Left kidney (tissue), 8 donors: ENCODE results near the gene CRCP. TPM values are rescaled to one million over a fixed set of nuclear protein-coding genes. Genes with fewer than 3 reads are reported as not detected.
"Not testable (repeated sequence)": the region's sequence is repeated elsewhere in the genome, so short reads cannot be mapped to it uniquely, and the experiment has no call there.

Experiments used
- DNase-seq: peaks from one replicate; pipeline ENCODE4 v3.0.0-alpha.2; 2013
- long read RNA-seq, 8 donors: transcript quantifications; one replicate each; lab custom pipeline, GENCODE V29; 2026
- polyA plus RNA-seq: library from polyadenylated mRNA; unstranded; fragments of 120-200 nt; gene quantifications from one replicate; pipeline ENCODE4 v1.2.1, GENCODE V29; 2013; ENCODE audit not compliant: insufficient read length

CRCP gene
- 34.0 TPM for polyA plus RNA-seq
- long read RNA-seq, donor 1, transcript CRCP-201 (5 exons, 1,393 nt): minor isoform, 5 of 20 reads
- long read RNA-seq, donor 1, transcript CRCP-203 (6 exons, 3,009 nt): major isoform, 11 of 20 reads
- long read RNA-seq, donor 1, partial matches to known transcripts: 0 of 20 reads
- long read RNA-seq, donor 1, other reads (novel, unspliced or antisense): 0 of 20 reads
- long read RNA-seq, donor 2, transcript CRCP-203 (6 exons, 3,009 nt): major isoform, 15 of 18 reads
- long read RNA-seq, donor 2, partial matches to known transcripts: 0 of 18 reads
- long read RNA-seq, donor 2, other reads (novel, unspliced or antisense): 0 of 18 reads
- long read RNA-seq, donor 3, transcript CRCP-203 (6 exons, 3,009 nt): major isoform, 15 of 20 reads
- long read RNA-seq, donor 3, partial matches to known transcripts: 0 of 20 reads
- long read RNA-seq, donor 3, other reads (novel, unspliced or antisense): 0 of 20 reads
- long read RNA-seq, donor 4, partial matches to known transcripts: 0 of 2 reads
- long read RNA-seq, donor 4, other reads (novel, unspliced or antisense): 0 of 2 reads
- long read RNA-seq, donor 5, transcript CRCP-203 (6 exons, 3,009 nt): major isoform, 15 of 18 reads
- long read RNA-seq, donor 5, partial matches to known transcripts: 0 of 18 reads
- long read RNA-seq, donor 5, other reads (novel, unspliced or antisense): 0 of 18 reads
- long read RNA-seq, donor 6, transcript CRCP-203 (6 exons, 3,009 nt): major isoform, 15 of 19 reads
- long read RNA-seq, donor 6, partial matches to known transcripts: 0 of 19 reads
- long read RNA-seq, donor 6, other reads (novel, unspliced or antisense): 0 of 19 reads
- long read RNA-seq, donor 7, transcript CRCP-203 (6 exons, 3,009 nt): major isoform, 23 of 26 reads
- long read RNA-seq, donor 7, partial matches to known transcripts: 0 of 26 reads
- long read RNA-seq, donor 7, other reads (novel, unspliced or antisense): 0 of 26 reads
- long read RNA-seq, donor 8, transcript CRCP-203 (6 exons, 3,009 nt): major isoform, 9 of 9 reads
- long read RNA-seq, donor 8, partial matches to known transcripts: 0 of 9 reads
- long read RNA-seq, donor 8, other reads (novel, unspliced or antisense): 0 of 9 reads

DNA sequence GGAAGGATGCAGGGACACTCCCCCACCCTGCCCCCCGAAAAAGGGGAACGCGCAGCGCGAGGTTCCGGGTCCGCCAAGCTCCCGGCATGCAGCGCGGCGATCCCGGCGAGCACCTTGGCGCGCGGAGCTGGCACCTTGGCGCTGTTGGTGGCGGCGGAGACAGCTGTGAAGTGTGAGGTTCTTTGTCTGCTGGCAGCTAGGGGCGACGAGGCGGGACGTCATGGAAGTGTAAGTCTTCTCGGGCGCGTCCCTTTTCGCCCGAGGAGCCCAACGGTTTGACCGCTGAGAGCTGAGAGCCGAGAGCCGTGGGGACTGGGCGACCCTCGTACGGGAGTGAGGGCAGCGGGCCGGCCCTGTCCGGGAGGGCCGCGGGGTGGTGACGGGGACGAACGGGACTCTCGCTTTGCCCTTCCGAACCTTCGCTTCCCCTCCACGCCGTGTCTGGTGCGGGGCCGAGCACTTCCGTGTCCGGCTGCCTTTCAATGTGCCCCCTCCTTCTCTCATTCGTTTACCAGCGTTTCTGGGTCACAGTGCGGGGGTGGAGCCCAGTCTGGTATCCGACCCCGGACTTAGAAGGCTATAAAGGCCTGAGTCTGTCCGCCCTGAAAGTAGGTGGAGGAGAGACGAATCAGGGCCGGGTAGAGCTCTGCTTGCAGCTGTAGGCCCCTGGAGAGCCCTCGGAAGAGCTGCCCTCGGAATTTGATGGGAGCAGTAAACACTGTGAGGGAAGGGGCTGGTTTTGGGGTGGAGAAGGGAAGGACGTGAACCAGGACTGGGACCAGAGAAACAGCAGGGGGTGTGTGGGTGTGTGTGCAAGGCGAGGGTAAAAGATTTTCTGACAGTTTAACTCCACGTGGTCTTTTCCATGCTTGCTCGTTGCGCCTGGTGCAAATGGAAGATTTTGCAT, at the start of gene CRCP:
CRCP (plus strand) TSS at position 105 of the 907 bp plus-strand sequence; CDS start at position 221, 116 bp downstream.
- DNase-seq: peak; percentile 76

DNA sequence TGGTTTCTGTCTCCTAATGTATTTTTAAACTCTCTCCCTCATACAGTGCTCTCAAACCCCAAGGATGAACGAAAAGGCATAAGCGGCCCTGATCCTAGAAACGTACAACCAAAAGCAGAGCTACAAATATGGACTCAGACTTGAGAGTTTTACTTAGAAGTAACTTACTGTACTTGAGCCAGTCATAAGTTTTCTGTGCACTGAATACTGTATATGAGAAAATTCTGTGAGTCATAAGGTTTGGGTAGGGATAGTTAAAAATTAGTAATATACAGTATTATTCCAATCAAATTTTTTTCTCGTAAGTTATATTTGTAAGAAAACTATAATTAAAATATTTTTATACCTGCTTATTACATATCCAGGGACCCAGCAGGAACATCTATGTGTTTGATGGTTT, 44.9 kb upstream of the CRCP start:
- DNase-seq: no peak

DNA sequence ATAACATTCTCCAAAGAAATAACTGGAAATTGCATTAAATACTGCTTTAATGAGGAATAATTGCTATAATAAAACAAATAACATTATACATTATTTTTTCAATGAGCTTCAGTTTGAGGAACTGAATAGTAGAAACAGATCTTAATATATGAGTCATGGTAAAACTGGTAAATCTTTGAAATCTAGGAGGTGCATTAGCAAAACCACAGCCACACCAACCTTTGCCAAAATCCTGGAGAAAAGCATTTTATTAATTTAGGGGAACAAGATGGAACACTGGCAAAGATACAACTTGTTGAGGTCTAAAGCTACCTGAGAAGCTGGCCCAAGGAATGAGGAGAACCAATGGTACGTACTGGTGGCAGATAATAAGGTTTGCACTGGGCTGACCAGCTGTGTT, 44.4 kb upstream of the CRCP start:
- no peak for DNase-seq

DNA sequence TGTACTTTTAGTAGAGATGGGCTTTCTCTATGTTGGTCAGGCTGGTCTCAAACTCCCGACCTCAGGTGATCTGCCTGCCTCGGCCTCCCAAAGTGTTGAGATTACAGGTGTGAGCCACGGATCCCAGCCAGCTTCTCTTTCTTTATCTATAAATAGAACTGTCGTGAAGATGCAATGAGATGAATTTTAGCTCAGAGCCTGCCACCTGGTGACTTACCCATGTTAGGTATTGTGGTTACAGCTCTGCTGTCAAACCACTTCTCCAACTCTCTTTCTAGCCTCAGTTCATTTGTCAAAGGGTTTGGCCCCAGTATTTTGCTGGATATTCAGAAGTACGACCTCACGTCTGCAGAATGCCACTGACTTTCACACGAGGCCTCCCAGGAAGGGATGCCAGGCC, 42.4 kb upstream of the CRCP start:
- not testable (repeated sequence) for DNase-seq

DNA sequence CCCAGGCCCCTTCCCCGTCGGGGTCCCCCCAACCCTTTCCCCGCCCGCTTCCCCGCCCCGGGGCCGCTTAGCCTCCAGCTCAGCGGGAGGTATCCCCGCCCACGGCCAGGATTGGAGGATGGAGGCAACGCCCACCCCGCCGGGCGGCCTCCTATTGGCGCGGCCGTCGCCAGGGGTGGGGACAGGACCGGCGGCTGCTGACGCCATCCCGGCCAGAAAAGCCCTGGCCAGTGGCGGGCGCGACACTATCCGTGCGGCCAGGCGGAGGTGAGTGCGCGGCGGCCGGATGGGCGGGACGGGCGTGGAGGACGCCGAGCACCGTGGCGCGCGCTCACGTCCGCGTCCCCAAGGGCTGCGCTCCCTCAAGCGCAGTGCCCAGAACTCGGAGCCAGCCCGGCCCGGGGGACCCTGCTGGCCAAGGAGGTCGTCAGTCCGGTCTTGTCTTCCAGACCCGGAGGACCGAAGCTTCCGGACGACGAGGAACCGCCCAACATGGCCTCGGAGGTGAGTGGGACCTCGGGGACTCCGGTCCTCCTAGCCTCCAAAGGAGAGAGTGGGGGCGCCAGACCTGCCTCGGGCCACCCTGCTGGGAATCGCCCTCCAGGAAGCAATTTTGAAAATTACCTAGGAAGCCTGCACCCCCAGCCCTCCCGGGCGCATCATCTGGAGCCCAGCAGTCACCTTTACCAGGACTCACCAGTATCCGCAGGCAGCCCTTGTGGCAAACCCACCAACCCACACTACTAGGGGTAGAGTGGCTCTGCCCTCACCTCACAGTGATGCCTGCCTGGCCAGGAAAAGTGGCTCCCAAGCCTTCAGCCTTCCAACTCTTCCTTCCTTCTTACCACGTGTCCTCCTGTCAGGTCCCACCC, 38.8 kb upstream of the CRCP start, which contains the start of gene ASL:
ASL (plus strand) TSS at position 230 of the 872 bp plus-strand sequence; CDS start at position 493, 263 bp downstream.
- peak; percentile 91 for DNase-seq

DNA sequence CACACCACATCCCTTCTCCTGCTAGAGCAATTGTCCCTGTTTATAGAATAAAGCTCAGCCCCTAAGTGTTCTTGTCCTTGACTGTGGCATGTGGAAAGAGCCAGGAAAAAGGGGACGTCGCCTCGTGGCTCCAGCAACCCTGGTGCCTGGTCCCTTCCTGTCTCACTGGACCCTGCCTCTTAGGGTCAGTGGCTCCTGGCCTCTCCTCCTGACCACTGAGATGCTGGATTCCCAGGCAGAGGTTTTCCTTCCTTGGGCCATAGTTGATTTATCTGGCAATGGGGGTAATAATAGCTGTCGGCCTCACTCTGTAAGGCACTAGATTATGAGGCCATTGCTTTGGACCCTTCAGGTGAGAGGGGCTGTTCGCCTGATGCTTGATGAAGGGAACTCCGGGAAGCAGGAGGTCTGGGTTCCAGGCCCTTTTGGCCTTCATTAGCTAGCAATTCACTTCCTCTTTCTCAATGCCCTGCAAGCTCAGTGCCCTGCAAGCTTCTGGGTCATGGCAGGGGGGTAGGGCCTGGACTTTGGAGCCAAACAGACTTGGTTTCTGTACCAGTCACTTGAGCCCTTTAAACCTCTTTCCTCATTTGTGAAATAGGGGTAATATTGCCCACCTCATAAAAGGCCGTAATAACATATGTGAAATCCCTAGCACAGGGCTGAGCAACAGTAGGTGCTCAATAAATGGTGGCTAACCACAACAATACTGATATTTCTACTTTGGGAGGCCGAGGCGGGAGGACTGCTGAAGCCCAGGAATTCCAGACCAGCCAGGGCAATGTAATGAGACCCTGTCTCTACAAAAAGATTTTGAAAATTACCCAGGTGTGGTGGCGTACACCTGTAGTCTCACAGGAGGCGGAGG, 38.0 kb upstream of the CRCP start:
- no peak for DNase-seq

DNA sequence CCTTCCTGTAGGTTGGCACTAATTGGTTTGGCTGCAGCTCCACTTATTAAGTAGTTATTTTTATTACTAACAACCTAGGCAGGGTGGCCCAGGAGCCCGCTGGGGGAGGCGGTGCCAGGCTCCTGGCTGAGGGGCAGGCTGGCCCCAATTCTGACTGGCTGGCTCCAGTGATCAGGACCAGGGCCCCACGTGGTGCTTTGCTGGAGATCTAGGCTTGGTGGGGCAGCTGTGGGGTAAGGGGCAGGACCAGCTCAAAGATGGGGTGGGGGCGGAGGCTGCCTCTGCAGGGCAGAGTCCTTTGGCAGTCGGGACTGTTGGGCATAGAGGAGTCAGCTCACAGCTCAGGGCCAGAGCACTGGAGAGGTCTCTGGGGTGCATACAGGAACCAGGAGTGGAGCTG, 36.6 kb upstream of the CRCP start:
- no peak for DNase-seq

DNA sequence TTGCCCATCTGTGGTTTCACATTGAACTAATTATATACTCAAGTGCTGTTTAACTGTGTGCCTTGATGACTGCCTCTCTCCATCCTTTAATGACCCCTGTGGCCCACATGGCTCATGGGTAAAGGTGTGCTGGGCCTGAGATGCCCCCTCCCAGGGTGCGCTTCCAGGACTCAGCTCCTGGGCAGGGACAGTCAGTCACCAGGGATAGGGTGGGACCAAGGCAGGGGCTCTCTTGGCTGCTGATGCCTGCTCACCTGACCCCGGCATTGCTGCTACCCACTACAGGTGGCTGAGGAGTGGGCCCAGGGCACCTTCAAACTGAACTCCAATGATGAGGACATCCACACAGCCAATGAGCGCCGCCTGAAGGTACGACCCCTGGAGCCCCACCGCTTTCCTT, 32.6 kb upstream of the CRCP start:
- no peak for DNase-seq

DNA sequence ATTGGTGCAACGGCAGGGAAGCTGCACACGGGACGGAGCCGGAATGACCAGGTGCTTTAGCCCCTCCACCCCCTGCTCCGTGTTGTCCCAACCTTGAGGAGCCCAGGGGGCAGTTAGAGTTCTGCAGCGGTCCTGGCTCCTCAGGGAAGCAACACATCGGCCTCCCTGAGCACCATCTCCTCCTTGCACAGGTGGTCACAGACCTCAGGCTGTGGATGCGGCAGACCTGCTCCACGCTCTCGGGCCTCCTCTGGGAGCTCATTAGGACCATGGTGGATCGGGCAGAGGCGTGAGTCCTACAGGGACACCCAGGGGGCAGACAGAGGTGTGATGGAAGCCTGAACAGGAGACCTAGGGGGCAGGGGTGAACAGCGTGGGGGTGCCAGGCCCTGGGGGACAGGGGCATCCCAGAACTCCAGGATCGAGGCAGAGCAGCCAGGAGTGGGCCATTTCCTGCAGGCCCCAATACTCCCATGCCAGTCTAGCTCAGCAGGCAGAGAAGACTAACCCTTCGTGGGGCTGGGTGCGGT, 31.7 kb upstream of the CRCP start:
- no peak for DNase-seq

DNA sequence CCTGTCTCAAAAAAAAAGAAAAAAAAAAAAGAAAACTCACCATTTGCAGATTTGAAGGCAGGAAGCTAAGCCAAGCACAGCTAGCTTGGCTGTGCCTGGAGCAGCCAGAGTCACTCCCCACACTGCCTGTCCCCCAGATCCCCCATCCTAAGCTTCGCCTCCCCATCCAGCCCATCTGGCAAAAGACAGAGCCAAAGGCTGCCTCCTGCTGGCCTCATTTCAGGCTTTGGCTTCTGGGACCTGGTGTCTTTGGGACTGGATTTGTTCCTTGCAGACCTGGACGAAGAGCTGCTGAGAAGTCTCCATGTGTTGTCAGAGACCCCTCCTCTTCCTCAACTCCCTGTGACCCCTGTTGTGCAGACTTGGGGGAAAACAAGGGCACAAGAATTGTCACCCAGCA, 31.0 kb upstream of the CRCP start:
- no peak for DNase-seq

DNA sequence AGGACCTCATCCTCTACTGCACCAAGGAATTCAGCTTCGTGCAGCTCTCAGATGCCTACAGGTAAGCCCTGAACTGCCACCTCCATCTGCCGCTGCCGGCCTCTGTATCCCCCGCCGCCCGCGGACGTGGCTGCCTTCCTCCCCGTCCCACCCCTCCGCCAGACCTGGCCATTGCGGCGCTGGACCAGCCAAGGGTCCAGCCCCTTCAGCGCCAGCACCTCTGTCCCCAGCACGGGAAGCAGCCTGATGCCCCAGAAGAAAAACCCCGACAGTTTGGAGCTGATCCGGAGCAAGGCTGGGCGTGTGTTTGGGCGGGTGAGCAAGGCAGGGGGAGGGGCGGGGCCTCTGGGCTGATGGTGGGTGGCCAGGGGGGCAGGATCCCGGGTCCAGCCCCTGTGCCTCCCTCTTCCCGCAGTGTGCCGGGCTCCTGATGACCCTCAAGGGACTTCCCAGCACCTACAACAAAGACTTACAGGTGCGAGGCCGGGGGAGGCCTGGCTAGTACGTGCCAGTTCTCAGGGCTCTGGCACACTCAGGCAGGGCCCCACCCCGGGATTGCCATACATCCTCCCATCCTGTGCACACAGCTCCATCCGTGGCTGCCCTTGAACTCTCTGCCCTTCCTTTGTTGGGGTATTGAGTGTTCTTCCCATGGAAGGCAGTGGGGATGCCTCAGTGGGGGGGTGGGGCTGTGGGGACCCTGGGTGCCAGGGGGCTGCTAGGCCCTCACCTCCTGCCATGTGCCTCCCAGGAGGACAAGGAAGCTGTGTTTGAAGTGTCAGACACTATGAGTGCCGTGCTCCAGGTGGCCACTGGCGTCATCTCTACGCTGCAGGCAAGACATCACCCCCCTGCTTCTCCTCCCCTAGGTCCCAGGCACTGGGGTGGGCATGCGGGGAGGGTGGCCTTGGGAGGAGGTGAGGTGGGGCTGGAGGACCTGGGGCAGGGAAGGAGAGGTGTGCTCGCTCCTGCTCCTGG, 25.5 kb upstream of the CRCP start:
- DNase-seq: no peak

DNA sequence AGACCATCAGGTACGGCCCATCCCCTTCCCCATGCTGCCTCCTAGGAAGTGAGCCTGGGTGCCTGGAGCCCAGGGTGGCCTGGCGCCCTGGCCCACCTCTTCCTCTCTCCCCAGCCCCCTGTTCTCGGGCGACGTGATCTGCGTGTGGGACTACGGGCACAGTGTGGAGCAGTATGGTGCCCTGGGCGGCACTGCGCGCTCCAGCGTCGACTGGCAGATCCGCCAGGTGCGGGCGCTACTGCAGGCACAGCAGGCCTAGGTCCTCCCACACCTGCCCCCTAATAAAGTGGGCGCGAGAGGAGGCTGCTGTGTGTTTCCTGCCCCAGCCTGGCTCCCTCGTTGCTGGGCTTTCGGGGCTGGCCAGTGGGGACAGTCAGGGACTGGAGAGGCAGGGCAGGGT, 22.0 kb upstream of the CRCP start:
- no peak for DNase-seq

DNA sequence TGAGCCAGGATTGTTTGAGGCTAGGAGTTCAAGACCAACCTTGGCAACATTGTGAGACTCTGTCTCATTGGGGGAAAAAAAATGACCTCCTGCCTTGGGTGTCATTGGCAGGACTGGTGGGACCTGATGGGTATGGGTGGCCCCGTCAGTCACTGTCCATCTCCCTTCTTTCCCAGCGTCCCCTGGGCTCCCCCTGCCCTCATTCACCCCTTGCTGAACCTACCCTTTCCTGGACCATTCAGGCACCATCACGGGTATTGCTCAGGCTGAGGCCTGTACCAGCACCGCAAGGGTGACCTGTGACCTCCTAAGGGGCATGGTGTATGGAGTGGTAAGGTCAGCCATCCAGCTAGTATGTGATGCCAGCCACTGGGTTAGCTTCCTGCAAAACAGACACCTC, 19.6 kb upstream of the CRCP start:
- no peak for DNase-seq

DNA sequence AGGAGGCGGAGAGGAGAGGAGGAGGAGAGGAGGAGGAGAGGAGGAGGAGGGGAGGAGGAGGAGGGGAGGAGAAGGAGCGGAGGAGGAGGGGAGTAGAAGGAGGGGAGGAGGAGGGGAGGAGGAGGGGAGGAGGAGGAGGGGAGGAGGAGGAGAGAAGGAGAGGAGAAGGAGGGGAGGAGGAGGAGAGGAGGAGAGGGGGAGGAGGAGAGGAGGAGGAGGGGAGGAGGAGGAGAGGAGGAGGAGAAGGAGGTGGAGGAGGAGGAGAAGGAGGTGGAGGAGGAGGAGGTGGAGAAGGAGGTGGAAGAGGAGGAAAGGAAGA, 15.5 kb upstream of the CRCP start:
- DNase-seq: no peak

DNA sequence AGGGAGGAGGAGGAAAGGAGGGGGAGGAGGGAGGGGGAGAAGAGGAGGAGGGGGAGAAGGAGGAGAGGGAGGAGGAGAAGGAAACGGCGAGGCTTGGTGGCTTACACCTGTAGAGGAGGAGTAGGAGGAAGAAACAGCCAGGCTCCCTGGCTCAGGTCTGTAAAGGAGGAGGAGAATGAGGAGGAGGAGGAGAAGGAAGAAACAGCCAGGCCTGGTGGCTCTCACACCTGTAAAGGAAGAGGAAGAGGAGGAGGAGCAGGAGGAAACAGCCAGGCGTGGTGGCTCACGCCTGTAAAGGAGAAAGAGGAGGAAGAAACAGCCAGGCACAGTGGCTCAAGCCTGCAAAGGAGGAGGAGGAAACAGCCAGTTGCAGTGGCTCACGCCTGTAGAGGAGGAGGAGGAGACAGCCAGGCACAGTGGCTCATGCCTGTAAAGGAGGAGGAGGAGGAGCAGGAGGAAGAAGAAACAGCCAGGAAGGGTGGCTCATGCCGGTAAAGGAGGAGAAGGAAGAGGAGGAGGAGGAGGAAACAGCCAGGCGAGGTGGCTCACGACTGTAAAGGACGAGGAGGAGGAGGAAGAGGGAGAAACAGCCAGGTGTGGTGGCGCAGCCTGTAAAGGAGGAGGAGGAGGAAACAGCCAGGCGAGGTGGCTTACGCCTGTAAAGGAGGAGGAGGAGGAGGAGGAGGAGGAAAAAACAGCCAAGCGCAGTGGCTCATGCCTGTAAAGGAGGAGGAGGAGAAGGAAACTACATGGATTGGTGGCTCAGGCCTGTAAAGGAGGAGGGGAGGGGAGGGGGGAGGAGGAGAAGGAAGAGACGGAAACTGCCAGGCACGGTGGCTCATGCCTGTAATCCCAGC, 14.9 kb upstream of the CRCP start:
- peak; percentile 77 for DNase-seq

DNA sequence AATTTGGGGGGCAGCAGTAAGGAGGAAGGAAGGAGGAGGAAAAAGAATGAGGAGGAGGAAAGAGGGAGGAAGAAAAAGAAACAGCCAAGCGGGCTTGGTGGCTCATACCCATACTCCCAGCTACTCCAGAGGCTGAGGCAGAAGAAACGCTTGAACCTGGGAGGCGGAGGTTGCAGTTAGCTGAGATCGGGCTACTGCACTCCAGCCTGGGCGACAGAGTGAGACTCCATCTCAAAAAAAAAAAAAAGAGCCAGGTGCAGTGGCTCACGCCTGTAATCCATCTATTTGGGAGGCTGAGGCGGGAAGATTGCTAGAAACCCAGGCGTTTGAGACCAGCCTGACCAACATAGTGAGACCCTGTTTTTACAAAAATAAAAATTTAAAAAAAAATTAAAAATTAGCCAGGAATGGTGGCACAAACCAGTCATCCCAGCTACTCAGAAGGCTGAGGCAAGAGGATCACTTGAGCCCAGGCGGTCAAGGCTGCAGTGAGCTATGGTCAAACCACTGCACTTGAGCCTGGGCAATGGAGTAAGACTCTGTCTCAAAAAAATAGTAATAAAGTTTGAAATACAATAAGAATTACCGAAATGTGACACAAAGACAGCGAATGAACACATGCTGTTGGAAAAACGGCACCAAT, 14.1 kb upstream of the CRCP start:
- DNase-seq: no peak

DNA sequence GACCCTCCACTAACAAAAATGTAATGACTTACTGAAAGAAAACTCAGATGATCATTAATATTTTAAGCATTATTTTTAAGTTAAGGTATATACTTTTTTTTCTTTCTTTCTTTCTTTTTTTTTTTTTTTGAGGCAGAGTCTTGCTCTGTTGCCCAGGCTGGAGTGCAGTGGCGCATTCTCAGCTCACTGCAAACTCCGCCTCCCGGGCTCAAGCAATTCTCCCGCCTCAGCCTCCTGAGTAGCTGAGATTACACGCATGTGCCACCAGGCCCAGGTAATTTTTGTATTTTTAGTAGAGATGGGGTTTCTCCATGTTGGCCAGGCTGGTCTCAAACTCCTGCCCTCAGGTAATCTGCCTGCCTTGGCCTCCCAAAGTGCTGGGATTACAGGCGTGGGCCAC, 12.5 kb upstream of the CRCP start:
- DNase-seq: not testable (repeated sequence)
